ENCODE results near the gene LPP.

LPP gene

GRCh38 chr3:188863999-188864406, 710.0 kb downstream of the LPP start:
- no peak for DNase-seq (ENCODE audit: low read depth, low spot score)

DNA sequence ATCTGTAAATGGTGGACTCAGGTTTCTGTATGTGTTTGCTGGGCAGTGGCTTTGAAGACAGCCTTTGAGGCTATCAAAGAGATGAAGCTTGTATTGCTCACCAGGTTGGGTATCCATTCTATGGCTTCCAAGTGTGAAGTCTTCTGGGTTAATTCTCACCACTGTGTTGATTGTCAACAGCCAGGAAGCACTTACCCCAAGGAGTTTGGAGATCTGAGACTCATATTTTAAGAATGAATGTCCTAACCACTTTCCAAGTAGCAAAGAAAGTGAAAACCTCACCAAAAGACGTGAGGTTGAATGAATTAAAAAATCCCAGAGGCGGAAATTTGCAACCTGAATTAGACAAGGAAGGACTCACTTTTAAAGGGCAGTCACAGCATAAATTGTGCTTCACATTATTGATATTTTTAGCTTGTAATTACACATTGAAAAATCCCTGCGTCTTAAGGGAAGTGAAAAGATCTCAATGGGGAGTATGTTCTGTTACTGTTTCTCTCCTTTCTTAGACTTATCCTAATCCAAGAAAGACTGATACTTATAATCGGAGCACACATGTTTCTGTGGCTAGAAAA, 713.8 kb downstream of the LPP start:
- DNase-seq (ENCODE audit: low read depth, low spot score): no peak

GRCh38 chr3:188868803-188869202, 714.8 kb downstream of the LPP start:
- DNase-seq (ENCODE audit: low read depth, low spot score): no peak

DNA sequence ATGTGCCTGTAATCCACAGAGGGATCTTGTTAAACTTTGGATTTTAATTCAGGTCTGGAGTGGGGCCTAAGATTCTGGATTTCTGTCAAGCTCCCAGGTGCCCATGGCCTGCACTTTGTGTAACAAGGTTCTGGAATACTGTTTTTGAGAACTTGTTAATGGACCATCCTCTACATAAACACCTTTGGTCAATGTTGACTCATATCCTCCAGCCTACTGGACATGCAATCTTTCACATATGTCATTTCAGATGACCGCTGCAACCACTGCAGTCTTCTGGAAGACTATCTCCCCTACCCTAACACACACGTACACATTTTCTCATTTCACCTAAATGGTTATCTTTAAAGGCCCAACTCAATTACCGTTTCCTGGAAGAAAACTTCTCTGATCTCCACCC, 715.7 kb downstream of the LPP start:
- DNase-seq (ENCODE audit: low read depth, low spot score): no peak

DNA sequence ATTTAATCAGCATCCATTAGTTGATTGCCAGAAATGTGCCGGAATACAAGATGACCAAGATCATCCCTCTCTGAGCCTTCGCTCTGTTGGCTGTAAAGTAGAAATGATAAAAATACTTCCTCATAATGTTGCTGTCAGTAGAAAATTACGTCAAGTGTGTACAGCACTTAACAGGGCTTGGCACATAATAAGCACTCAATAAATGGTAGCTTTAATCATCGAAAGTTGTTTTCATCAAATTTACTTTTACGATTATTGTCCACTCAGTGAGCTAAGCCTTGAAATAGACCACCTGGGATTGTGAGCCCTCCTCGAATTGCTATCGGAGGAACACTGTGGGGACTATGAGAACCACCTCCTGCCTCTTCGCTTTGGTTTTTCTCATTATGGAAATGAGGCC, 716.5 kb downstream of the LPP start:
- no peak for DNase-seq (ENCODE audit: low read depth, low spot score)

DNA sequence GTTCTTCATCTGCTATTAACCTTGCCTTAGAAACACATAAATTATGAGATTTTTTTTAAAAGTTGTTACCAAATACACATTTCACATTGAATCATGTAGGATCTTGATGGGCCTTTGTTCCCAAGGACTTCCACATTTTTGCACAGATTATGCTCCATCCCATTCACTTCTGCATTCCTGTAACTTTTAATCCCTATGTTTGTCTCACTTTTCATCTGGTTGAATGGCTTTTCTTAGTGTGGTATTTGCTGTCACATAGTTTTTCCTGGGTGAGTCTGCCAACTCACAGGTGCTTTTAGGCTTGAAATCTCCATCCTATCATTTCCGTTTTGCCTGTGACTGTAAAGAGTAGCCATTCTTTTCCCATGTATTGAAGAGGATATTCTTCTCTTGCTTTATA, 720.6 kb downstream of the LPP start:
- no peak for DNase-seq (ENCODE audit: low read depth, low spot score)

GRCh38 chr3:188875413-188875812, 721.5 kb downstream of the LPP start:
- DNase-seq (ENCODE audit: low read depth, low spot score): no peak

GRCh38 chr3:188876370-188876769, 722.4 kb downstream of the LPP start:
- DNase-seq (ENCODE audit: low read depth, low spot score): no peak

DNA sequence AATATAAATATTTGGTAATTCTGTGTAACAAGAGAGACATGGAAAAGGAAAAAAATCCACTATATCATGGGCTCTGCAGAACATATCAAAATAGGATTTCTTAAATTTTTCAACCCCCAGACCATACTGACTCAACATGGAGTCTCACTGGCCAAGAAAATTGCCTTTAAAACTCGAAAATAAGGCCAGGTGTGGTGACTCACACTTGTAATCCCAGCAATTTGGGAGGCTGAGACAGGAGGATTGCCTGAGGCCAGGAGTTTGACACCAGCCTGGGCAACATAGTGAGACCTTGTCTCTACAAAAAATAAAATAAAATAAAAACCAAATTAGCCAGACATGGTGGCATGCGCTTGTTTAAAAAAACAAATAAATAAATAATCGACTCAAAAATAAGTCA, 723.4 kb downstream of the LPP start:
- no peak for DNase-seq (ENCODE audit: low read depth, low spot score)

DNA sequence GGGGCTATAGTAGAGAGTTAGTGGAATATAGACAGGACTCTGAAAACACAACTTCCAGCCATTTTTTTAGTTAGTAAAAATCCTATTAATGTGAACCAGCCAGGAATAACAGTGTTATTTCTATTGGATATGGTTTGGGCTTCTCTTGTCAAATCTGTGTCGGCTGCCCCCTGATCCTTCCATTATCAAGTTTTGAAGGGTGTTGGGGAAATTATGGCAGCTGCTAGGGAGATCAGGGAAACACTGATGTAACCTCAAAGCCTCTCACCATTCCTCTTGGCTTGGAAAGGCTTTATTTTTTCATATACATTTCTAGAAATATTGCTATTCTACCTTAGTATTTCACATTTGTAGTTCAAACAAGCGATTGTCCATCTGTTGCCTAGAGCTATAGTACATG, 724.1 kb downstream of the LPP start:
- DNase-seq (ENCODE audit: low read depth, low spot score): no peak

GRCh38 chr3:188881954-188882641, 728.1 kb downstream of the LPP start:
- DNase-seq (ENCODE audit: low read depth, low spot score): no peak

GRCh38 chr3:188884299-188885043, 730.5 kb downstream of the LPP start:
- DNase-seq (ENCODE audit: low read depth, low spot score): no peak

DNA sequence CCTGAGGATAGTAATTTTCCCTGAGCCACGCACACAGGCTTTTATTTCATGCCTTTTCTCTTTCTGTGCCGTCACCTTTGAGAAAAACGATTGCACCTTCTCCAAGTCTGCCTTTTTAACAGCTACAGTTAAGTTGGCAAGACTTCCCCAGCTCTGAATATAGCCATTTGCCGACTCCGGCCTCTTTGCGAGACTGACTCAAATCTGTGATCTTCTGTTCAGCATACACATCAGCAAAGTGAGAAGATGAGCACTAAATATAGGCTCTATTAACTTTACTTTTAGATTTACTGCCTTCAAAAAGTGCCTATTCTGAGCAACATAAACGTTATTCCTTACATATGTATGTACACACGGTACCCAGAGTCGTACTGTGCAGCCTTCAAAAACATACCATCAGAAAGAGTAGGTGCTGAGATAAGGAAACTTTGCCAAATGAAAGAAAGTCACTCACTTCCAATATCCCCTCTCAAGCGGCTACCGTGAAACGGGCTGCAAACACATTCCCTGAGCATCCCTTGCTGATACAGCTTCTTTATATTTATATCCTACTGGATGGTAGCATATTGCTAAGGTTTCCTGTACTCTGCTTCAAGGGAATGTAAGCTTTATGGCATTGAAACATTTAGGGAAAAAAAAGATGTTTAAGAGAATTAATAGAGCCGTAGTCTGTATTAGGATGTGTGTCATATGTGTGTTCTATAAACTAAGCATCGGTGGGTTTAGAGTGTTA, 734.5 kb downstream of the LPP start:
- DNase-seq (ENCODE audit: low read depth, low spot score): no peak

DNA sequence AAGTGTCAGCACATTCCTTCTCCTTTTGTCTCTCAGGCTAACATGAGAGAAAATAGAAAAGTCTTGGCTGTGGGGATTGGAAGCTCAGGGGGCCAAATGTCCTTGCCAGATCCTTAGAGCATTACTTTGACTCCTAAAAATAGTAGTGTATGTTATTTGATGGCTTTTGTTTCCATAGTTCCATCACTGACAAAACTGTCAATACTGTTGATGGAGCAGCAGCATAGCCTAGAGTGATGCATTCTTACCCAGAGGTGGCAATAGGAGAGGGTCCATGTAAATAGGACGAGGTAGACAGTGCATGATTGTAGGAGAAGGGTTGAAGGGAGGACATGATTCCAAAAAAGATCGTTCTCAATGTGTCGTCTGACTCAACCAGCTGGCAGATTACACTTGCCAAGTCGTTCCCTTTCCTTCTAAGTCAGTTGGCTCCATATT, 735.1 kb downstream of the LPP start:
- no peak for DNase-seq (ENCODE audit: low read depth, low spot score)

DNA sequence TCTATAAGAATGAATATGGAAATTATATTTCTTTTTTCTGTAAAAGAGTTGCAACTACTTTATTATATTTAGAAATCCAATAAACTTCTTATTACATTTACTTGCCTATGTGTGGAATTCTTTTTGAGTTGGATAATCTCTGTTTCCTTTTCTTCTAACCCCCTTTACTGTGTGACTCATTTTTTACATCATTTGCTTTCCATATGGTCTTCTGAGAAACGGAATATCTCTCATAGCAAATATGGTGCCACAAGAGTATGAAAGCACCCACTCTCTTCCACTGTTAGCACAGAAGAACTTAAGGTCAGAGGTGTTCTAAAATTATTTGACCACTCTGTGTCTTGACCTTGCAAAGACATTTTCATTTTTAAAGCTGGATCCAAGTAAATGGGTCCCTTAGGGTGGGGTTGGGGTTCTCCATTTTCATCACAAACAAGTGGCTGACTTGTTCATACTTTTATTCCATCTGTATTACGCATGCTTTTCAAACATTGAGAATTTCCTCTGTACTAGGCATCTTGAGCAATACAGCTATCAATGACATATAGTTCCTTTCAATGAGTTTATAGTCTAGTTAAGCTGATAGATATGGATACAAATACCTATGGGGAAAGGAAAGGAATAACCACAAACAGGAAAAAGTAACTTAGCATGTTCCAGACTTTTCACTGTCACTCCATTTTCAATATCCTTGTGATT, 736.8 kb downstream of the LPP start:
- DNase-seq (ENCODE audit: low read depth, low spot score): no peak

DNA sequence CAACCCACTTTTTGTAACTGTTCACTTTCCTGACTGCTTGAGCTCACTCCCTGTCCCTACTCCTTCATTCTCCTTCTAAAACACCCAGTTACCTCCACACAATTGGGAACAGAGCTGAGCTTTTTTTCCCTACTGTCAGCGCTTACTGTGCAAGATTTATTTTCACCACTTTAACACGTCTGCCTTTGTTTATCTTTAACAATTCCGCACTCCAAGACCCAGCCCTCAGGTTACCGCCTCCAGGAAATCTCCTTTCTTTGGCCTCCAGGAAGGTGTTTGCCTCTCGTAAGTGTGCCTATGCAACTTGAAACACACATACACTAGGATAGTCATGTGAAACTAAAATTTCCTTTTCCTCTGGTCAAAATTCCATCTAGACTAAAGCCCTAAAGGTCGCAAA, 745.9 kb downstream of the LPP start:
- no peak for DNase-seq (ENCODE audit: low read depth, low spot score)

DNA sequence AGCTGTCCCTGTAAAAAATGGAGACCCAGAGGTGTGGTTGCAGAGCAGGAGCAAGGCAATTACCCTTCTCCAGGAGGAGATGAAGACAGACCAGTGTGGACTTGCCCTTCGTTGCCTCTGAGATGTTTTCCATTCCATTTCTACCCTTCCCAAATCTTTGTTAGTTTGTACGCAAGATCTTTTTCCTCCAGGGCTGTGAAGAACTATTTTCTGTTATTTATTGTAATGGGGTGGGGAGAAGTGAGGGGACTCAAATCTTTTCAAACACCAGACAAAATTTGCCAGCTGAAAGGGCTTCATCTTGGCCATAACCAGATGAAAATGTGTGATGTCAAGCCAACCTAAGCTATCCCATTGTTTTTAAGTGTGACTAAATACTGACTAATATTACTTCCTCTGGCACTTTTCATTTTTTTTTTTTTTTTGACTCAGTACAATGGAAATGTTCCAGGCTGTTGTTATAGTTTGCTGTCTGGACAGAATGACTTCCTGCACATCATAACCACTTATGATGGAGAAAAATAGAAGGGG, 746.5 kb downstream of the LPP start:
- peak; percentile 29 for DNase-seq (ENCODE audit: low read depth, low spot score)

DNA sequence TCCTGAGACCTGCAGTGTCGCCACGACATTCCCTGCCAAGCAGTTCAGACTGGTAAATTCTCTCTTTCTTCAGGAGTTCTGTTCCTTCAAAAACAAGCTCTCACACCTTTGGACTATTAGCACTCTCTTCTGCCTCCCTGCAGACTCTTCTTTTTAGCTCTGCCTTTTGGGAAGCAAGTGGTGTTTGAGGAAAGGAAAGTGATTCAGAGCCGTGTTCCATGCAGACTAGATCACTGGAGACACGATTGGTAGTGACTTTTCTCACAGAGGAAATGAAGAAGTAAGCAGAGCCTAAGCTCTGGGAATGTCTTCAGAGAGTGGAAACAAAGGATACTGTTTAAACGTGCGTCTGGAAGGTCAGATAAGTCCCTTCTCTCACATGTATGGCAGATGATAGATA, 747.2 kb downstream of the LPP start:
- DNase-seq (ENCODE audit: low read depth, low spot score): no peak

GRCh38 chr3:188901671-188902287, 747.8 kb downstream of the LPP start:
- no peak for DNase-seq (ENCODE audit: low read depth, low spot score)

GRCh38 chr3:188904670-188905069, 750.7 kb downstream of the LPP start:
- no peak for DNase-seq (ENCODE audit: low read depth, low spot score)

GRCh38 chr3:188905547-188905946, 751.6 kb downstream of the LPP start:
- no peak for DNase-seq (ENCODE audit: low read depth, low spot score)
